Upper lobe of left lung (tissue), 4 donors: ENCODE results near the gene FHDC1.

Experiments used
- EP300 ChIP-seq, 4 donors: sonication (generic); formaldehyde crosslinking; IDR thresholded peaks; one replicate each; pipeline ENCODE4 v1.5.1; 2017; ENCODE audit warnings: antibody characterized with exemption in 4 of 4, control low read depth in 2 of 4
- POLR2AphosphoS5 ChIP-seq, 2 donors: sonication (generic); formaldehyde crosslinking; IDR thresholded peaks; one replicate each; pipeline ENCODE4 v1.5.1; 2017; ENCODE audit warnings: antibody characterized with exemption in 2 of 2
- TF ChIP-seq, protein P1 (sequence below), 6 experiments: fragments of 450-650 bp in 4 of 6; fragments of 200-600 bp in 2 of 6; sonication (generic) in 2 of 6; IDR thresholded peaks; one replicate each; pipeline ENCODE4 v1.5.1; 2016 to 2019; ENCODE audit warnings: antibody characterized with exemption in 6 of 6

DNA sequence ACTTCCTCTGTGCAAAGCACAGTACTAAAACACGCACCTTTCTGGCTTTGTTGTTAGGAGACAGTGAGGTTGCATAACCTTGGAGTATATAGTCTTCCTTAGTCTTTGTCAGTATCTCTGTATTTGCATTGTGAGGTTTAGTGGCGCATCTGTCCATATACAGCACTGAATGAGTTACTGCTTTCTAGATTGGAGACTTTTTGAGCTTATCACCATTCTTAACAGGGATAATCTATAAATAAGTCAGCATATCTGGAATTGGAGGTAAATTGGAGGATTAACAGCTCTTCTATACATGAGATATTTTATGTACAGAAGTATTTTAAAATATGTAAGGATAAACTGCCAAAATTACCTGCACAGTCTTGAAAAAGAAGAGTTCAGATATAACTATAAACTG, 4.3 kb downstream of the FHDC1 start:
- TF ChIP-seq, protein P1, sequence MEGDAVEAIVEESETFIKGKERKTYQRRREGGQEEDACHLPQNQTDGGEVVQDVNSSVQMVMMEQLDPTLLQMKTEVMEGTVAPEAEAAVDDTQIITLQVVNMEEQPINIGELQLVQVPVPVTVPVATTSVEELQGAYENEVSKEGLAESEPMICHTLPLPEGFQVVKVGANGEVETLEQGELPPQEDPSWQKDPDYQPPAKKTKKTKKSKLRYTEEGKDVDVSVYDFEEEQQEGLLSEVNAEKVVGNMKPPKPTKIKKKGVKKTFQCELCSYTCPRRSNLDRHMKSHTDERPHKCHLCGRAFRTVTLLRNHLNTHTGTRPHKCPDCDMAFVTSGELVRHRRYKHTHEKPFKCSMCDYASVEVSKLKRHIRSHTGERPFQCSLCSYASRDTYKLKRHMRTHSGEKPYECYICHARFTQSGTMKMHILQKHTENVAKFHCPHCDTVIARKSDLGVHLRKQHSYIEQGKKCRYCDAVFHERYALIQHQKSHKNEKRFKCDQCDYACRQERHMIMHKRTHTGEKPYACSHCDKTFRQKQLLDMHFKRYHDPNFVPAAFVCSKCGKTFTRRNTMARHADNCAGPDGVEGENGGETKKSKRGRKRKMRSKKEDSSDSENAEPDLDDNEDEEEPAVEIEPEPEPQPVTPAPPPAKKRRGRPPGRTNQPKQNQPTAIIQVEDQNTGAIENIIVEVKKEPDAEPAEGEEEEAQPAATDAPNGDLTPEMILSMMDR (IDR thresholded peaks at IDR 0.05): no peak
- no peak for TF ChIP-seq EP300 (IDR thresholded peaks at IDR 0.05)
- no peak for TF ChIP-seq POLR2AphosphoS5 (IDR thresholded peaks at IDR 0.05)
